ENCODE results near the gene CRKL. TPM values are rescaled to one million over a fixed set of nuclear protein-coding genes. Genes with fewer than 3 reads are reported as not detected.

Gene CRKL
- total RNA-seq, 1 experiment from 2014 or later, result 45.8 TPM

GRCh38 chr22:20993304-20994127 is 76.3 kb downstream of the CRKL start:
- Histone ChIP-seq H3K4me1 (replicated peaks; ENCODE audit: insufficient read depth) (no peaks in the 10 kb centered on the region), H3K36me3 (ENCODE audit: low read depth) (no peaks in the 10 kb centered on the region), H3K27ac (no peak overlapping the region), H3K9me3 (ENCODE audit: insufficient read depth, low read depth) (no peaks in the 10 kb centered on the region), H3K4me2 (no peak overlapping the region), H3K27me3 (ENCODE audit: insufficient read depth, low read depth) (no peaks in the 10 kb centered on the region), H2AFZ (no peak overlapping the region), H4K20me1 (ENCODE audit: insufficient read depth) (no peaks in the 10 kb centered on the region), H3K4me3 (no peak overlapping the region), H3K9me2 (ENCODE audit: insufficient read depth) (no peaks in the 10 kb centered on the region), H3F3A (ENCODE audit: insufficient read depth, low read depth) (no peaks in the 10 kb centered on the region), H3K79me2 (ENCODE audit: low read depth) (no peaks in the 10 kb centered on the region)
- ChIA-PET CTCF (no interaction called here), POLR2A (ENCODE audit: unreplicated experiment) (no interaction called here)
- BruUV-seq (replicated peaks), result no TSS peak
- TF ChIP-seq CTCF (conservative IDR thresholded peaks at IDR 0.05) (no peak), EZH2 (IDR thresholded peaks at IDR 0.05; ENCODE audit: low read depth) (no peak)
- intact Hi-C loops (cut with micrococcal nuclease; ENCODE audit: unreplicated experiment), result no loop called here
- no peak for DNase-seq

- H3K9me3 ChIP-seq (ENCODE audit: insufficient read depth, low read depth), result no peaks in the 10 kb centered on the region
- H4K20me1 ChIP-seq (ENCODE audit: insufficient read depth), result no peaks in the 10 kb centered on the region
- no peak for DNase-seq
- intact Hi-C loops (cut with micrococcal nuclease; ENCODE audit: unreplicated experiment), result no loop called here
- H2AFZ ChIP-seq, result no peak overlapping the region
- no peak overlapping the region for H3K27ac ChIP-seq
- no peaks in the 10 kb centered on the region for H3K79me2 ChIP-seq (ENCODE audit: low read depth)
- H3K4me1 ChIP-seq (replicated peaks; ENCODE audit: insufficient read depth), result no peaks in the 10 kb centered on the region
- ChIA-PET POLR2A (ENCODE audit: unreplicated experiment) (no interaction called here), CTCF (no interaction called here)
- no peak overlapping the region for H3K4me2 ChIP-seq
- no peaks in the 10 kb centered on the region for H3K27me3 ChIP-seq (ENCODE audit: insufficient read depth, low read depth)
- no TSS peak for BruUV-seq (replicated peaks)
- no peaks in the 10 kb centered on the region for H3K36me3 ChIP-seq (ENCODE audit: low read depth)
- H3K9me2 ChIP-seq (ENCODE audit: insufficient read depth), result no peaks in the 10 kb centered on the region
- H3F3A ChIP-seq (ENCODE audit: insufficient read depth, low read depth), result no peaks in the 10 kb centered on the region
- no peak overlapping the region for H3K4me3 ChIP-seq
- TF ChIP-seq EZH2 (IDR thresholded peaks at IDR 0.05; ENCODE audit: low read depth) (no peak), CTCF (conservative IDR thresholded peaks at IDR 0.05) (no peak)
These were observed 77.1 kb downstream of the CRKL start for GRCh38 chr22:20994128-20994901.

GRCh38 chr22:20994902-20995241 is 77.7 kb downstream of the CRKL start:
- POLR2A ChIA-PET (ENCODE audit: unreplicated experiment), result no interaction called here
- intact Hi-C loops (cut with micrococcal nuclease; ENCODE audit: unreplicated experiment), result no loop called here
- Histone ChIP-seq H3K79me2 (ENCODE audit: low read depth) (no peaks in the 10 kb centered on the region; the same call in 1 of the 2 replicates), H3K27ac (no peak overlapping the region), H3K27me3 (ENCODE audit: insufficient read depth, low read depth) (no peaks in the 10 kb centered on the region), H3K36me3 (ENCODE audit: low read depth) (no peaks in the 10 kb centered on the region), H3K9me3 (ENCODE audit: insufficient read depth, low read depth) (no peaks in the 10 kb centered on the region), H2AFZ (no peak overlapping the region), H3K4me3 (no peak overlapping the region), H3K4me1 (replicated peaks; ENCODE audit: insufficient read depth) (no peaks in the 10 kb centered on the region), H3K9me2 (ENCODE audit: insufficient read depth) (no peaks in the 10 kb centered on the region), H3K4me2 (no peak overlapping the region), H4K20me1 (ENCODE audit: insufficient read depth) (no peaks in the 10 kb centered on the region), H3F3A (ENCODE audit: insufficient read depth, low read depth) (no peaks in the 10 kb centered on the region)
- CTCF ChIA-PET, result no interaction called here
- no peak for DNase-seq
- BruUV-seq (replicated peaks), result no TSS peak
- TF ChIP-seq CTCF (conservative IDR thresholded peaks at IDR 0.05) (no peak), EZH2 (IDR thresholded peaks at IDR 0.05; ENCODE audit: low read depth) (no peak)

All from PC-9 (cell line).